GM12891 (cell line): Measurements from ENCODE around the gene ATP6V1E1.
"Not testable (repeated sequence)": the region's sequence is repeated elsewhere in the genome, so short reads cannot be mapped to it uniquely, and the experiment has no call there.

Experiments used
- PAX5 ChIP-seq: IDR thresholded peaks from 2 replicates; pipeline ENCODE4 v1.6.1; 2011; ENCODE audit warnings: low read length, moderate library complexity, mild to moderate bottlenecking; ENCODE audit not compliant: insufficient read depth, severe bottlenecking
- POLR2A ChIP-seq: IDR thresholded peaks from 2 replicates; pipeline ENCODE4 v1.6.1; 2011; ENCODE audit warnings: low read depth, low read length, control low read depth
- POLR2AphosphoS5 ChIP-seq: IDR thresholded peaks from 2 replicates; pipeline ENCODE4 v1.6.1; 2011; ENCODE audit warnings: low read depth, low read length, control low read depth
- POU2F2 ChIP-seq: IDR thresholded peaks from 2 replicates; pipeline ENCODE4 v1.6.1; 2011; ENCODE audit warnings: low read depth, mild to moderate bottlenecking, control low read depth, low read length, moderate library complexity
- SPI1 ChIP-seq: IDR thresholded peaks from 2 replicates; pipeline ENCODE4 v1.6.1; 2011; ENCODE audit warnings: low read depth, low read length, control low read depth
- TAF1 ChIP-seq: IDR thresholded peaks from 2 replicates; pipeline ENCODE4 v1.6.1; 2011; ENCODE audit warnings: low read depth, low read length, control low read depth

DNA sequence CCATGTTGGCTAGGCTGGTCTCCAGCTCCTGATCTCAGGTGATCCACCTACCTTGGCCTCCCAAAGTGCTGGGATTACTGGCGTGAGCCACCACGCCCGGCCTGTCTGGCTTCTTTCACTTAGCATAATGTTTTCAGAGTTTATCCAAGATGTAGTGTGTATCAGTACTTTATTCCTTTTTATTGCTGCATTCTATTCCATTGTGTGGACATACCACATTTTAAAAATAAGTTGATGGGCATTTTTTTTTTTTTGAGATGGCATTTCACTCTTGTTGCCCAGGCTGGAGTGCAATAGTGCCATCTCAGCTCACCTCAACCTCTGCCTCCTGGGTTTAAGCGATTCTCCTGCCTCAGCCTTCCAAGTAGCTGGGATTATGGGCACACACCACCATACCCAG is 13.8 kb upstream of the ATP6V1E1 start:
- not testable (repeated sequence) for TF ChIP-seq POLR2A, SPI1, POLR2AphosphoS5, TAF1, PAX5, POU2F2
